Colonic mucosa (tissue), 4 donors: ENCODE measurements around the gene HERC3. TPM values are rescaled to one million over a fixed set of nuclear protein-coding genes. Genes with fewer than 3 reads are reported as not detected.

ENCODE experiments used
- DNase-seq: peaks from one replicate; pipeline ENCODE4 v3.0.0-alpha.2; 2020
- H3K27ac ChIP-seq: fragments of 200-600 bp; one replicate; pipeline ENCODE4 v1.8.0; 2021
- H3K27me3 ChIP-seq: fragments of 200-600 bp; one replicate; pipeline ENCODE4 v1.8.0; 2021
- H3K36me3 ChIP-seq: fragments of 200-600 bp; one replicate; pipeline ENCODE4 v1.8.0; 2021
- H3K4me1 ChIP-seq: fragments of 200-600 bp; one replicate; pipeline ENCODE4 v1.8.0; 2021; ENCODE audit warnings: mild to moderate bottlenecking
- H3K4me3 ChIP-seq: fragments of 200-600 bp; one replicate; pipeline ENCODE4 v1.8.0; 2021
- H3K9ac ChIP-seq, 2 donors: one replicate each; pipeline ENCODE4 v1.7.0; 2013; ENCODE audit warnings: control low read depth in 2 of 2, low read depth in 2 of 2, low read length in 2 of 2
- H3K9me3 ChIP-seq: fragments of 200-600 bp; one replicate; pipeline ENCODE4 v1.8.0; 2021
- CTCF ChIP-seq: fragments of 200-600 bp; IDR thresholded peaks from one replicate; pipeline ENCODE4 v1.8.0; 2022; ENCODE audit warnings: antibody characterized with exemption, mild to moderate bottlenecking
- intact Hi-C: fragments of 100-400 bp; cut with DNase I; formaldehyde crosslinking; loops from one replicate; pipeline ENCODE4 v1.14.1; 2022
- total RNA-seq, 2 donors: library from RNA; stranded (reverse); fragmentation: NEBNext Ultra II Directional in 1 of 2; extraction: Animal tissue kit (Norgen Biotek cat#: 25700) in 1 of 2; gene quantifications; one replicate each; pipeline ENCODE4 v1.2.1, GENCODE V29; 2021
- donor health status: healthy.
- donor health status: DM: no; HTN: no; CAD: no.
- donor health status: DM: no; HTN: no; CAD: no.

The HERC3 gene
- total RNA-seq, 2 donors from 2014 or later, result 23.0 to 51.4 TPM

- Histone ChIP-seq H3K9ac (no peak overlapping the region), H3K4me3 (no peak overlapping the region), H3K27me3 (no peaks in the 10 kb centered on the region), H3K9me3 (no peaks in the 10 kb centered on the region), H3K27ac (no peak overlapping the region), H3K36me3 (no peaks in the 10 kb centered on the region), H3K4me1 (no peaks in the 10 kb centered on the region)
- DNase-seq, result no peak
- intact Hi-C loops, result loop anchor here (5.0 kb wide), 1 partner anchor 122 kb away; no protein-coding TSS in a partner anchor
- TF ChIP-seq CTCF, result no peak
These were observed 57.4 kb downstream of the HERC3 start for GRCh38 chr4:88649716-88650115.

DNA sequence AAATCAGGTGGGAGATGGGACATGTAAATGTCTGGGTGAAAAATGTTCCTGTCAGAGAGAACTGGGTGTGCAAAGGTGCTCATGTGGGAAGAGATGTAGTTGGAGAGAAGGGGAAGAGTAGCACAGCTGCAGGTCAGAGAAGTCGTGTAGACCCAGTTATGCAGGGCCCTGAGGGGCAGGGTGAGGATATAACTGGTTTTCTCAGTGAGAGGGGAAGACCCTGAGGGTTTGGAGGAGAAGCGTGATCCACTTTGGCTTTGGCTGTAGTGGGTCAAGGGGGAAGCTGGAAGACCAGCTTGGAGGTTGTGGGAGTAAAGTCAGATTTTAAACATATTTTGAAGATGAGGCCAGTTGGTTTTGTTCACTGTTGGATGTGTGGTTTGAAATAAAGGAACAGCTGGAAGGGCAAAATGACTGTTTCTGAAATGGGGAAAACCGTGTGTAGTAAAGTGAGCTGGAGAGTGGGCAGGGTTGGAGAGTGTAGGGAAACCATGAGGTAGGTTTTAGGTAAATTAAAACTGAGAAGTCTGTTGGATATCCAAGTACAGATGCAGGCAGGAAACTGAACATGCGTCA lies 61.2 kb downstream of the HERC3 start:
- H3K27ac ChIP-seq, result no peak overlapping the region
- no peak for DNase-seq
- no peak overlapping the region for H3K4me3 ChIP-seq
- H3K9ac ChIP-seq, result no peak overlapping the region
- no peaks in the 10 kb centered on the region for H3K9me3 ChIP-seq
- no peaks in the 10 kb centered on the region for H3K27me3 ChIP-seq
- H3K4me1 ChIP-seq, result no peaks in the 10 kb centered on the region
- intact Hi-C loops, result loop anchor here (5.0 kb wide), 1 partner anchor 126 kb away; no protein-coding TSS in a partner anchor
- no peak for TF ChIP-seq CTCF
- H3K36me3 ChIP-seq, result no peaks in the 10 kb centered on the region

DNA sequence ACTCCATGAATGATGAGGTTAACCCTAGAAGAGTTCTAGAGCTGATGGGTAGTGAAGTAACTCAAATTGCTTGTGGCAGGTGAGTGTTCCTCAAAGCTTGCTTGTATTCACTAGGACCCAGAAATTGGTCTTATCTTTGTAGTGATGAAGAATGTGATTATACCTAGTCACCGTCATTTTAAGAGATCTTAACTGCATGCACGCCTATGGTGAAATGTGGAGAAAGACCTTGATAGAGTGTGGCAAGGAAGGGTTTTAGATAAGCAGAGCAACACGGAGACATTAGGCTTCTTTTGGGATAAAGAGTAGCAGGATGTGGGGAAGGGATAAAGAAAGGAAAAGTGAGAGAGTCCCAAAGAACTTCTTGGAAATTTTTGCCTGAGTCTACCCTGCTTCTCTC lies 62.9 kb downstream of the HERC3 start:
- no peak for TF ChIP-seq CTCF
- Histone ChIP-seq H3K27me3 (no peaks in the 10 kb centered on the region), H3K27ac (no peak overlapping the region), H3K4me3 (no peak overlapping the region), H3K4me1 (no peaks in the 10 kb centered on the region), H3K36me3 (no peaks in the 10 kb centered on the region), H3K9me3 (no peaks in the 10 kb centered on the region), H3K9ac (no peak overlapping the region)
- DNase-seq, result no peak
- intact Hi-C loops, result loop anchor here (5.0 kb wide), 1 partner anchor 118 kb away; no protein-coding TSS in a partner anchor

GRCh38 chr4:88659055-88659889 lies 67.0 kb downstream of the HERC3 start:
- peak; percentile 79 for TF ChIP-seq CTCF
- Histone ChIP-seq H3K36me3 (no peaks in the 10 kb centered on the region), H3K27me3 (no peaks in the 10 kb centered on the region), H3K27ac (peak overlapping the region; percentile 13), H3K9me3 (no peaks in the 10 kb centered on the region), H3K4me3 (no peak overlapping the region), H3K4me1 (no peaks in the 10 kb centered on the region), H3K9ac (no peak overlapping the region)
- intact Hi-C loops, result loop anchor here (5.0 kb wide), 1 partner anchor 122 kb away; no protein-coding TSS in a partner anchor
- DNase-seq, result peak; percentile 49

DNA sequence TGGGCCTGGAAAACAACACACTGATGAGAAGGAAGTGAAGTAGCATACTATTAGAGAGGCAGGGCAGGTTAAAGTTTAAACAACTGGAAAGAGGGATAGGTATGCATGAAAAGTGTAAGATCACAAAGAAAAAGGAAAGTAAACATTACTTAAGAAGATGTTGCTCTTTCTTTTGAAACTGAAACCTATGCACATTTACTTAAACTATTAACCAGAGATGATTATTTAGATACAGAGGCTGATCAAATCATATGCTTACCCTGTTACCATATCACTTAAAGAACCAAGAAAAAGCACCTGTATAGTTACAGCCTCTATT lies 67.6 kb downstream of the HERC3 start:
- Histone ChIP-seq H3K9me3 (no peaks in the 10 kb centered on the region), H3K9ac (no peak overlapping the region), H3K4me3 (no peak overlapping the region), H3K27me3 (no peaks in the 10 kb centered on the region), H3K4me1 (no peaks in the 10 kb centered on the region), H3K27ac (peak overlapping the region; percentile 45), H3K36me3 (no peaks in the 10 kb centered on the region)
- intact Hi-C loops, result loop anchor here (5.0 kb wide), 1 partner anchor 123 kb away; no protein-coding TSS in a partner anchor
- DNase-seq, result no peak
- TF ChIP-seq CTCF, result no peak
